Rectal smooth muscle tissue (tissue), 1 donor: ENCODE results near the gene ADAMTS4.

Source experiments
- H3K27ac ChIP-seq: one replicate; pipeline ENCODE4 v1.7.0; 2013; ENCODE audit warnings: low read depth, low read length, inconsistent platforms
- H3K27me3 ChIP-seq: one replicate; pipeline ENCODE4 v1.7.0; 2013; ENCODE audit warnings: low read length; ENCODE audit not compliant: control insufficient read depth, insufficient read depth
- H3K36me3 ChIP-seq: one replicate; pipeline ENCODE4 v1.7.0; 2013; ENCODE audit warnings: low read length; ENCODE audit not compliant: control insufficient read depth, insufficient read depth
- H3K4me1 ChIP-seq: one replicate; pipeline ENCODE4 v1.7.0; 2013; ENCODE audit warnings: low read length; ENCODE audit not compliant: control insufficient read depth, insufficient read depth
- H3K4me3 ChIP-seq: one replicate; pipeline ENCODE4 v1.7.0; 2013; ENCODE audit warnings: low read length
- H3K9ac ChIP-seq: one replicate; pipeline ENCODE4 v1.7.0; 2013; ENCODE audit warnings: low read length

The ADAMTS4 gene

DNA sequence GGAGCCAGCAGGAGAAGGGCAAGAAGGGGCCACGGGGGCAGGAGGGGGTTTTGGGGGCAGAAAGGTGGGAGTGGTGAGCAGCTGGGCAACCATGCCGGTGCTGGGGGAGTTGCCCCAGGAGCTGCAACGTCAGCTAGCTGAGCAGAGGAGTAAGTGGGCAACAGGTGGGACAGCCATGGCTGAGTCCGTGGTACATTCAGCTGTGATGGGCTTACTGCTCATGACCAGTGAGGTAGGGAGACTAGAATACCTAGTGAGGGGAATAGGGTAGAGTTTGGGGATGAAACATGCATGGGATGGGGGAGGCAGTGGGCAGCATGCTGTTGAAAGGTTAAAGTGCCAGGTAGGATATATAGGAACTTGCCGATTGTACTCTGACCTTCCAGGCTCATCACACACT is 37.2 kb downstream of the ADAMTS4 start:
- peaks cover 6% of the 10 kb centered on the region for H3K36me3 ChIP-seq
- no peak overlapping the region for H3K27ac ChIP-seq

DNA sequence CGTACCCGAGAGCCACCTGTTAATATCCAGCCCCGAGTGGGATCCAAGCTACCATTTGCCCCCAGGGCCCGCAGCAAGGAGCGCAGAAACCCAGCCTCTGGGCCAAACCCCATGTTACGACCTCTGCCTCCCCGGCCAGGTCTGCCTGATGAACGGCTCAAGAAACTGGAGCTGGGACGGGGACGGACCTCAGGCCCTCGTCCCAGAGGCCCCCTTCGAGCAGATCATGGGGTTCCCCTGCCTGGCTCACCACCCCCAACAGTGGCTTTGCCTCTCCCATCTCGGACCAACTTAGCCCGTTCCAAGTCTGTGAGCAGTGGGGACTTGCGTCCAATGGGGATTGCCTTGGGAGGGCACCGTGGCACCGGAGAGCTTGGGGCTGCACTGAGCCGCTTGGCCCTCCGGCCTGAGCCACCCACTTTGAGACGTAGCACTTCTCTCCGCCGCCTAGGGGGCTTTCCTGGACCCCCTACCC is 38.1 kb downstream of the ADAMTS4 start:
- peaks cover 6% of the 10 kb centered on the region for H3K36me3 ChIP-seq
- H3K9ac ChIP-seq = no peak overlapping the region
- no peak overlapping the region for H3K27ac ChIP-seq

More for the DNA sequence above, 37.2 kb downstream of the ADAMTS4 start:
- Histone ChIP-seq H3K4me3 (no peak overlapping the region), H3K4me1 (peaks cover 10% of the 10 kb centered on the region), H3K9ac (no peak overlapping the region), H3K27me3 (no peaks in the 10 kb centered on the region)

DNA sequence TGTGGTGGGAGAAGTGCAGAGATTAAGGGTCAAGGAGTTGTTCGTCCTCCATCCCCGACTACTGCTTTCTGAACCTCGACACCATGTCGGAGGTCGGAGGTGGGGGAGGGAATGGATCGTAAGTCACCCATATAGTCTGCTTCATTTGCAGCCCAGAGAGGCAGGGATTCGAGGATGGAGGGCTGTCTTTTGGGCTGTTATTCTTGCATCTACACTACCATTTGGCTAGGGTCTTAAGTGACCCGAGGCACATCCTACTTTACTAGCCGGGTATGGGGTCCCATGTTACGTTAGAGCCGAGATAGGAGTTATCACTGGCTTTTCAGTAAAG is 39.0 kb downstream of the ADAMTS4 start:
- Histone ChIP-seq H3K27me3 (no peaks in the 10 kb centered on the region), H3K9ac (peak overlapping the region; percentile 85), H3K4me3 (peak overlapping the region; percentile 92), H3K27ac (peak overlapping the region; percentile 85), H3K4me1 (peaks cover 10% of the 10 kb centered on the region), H3K36me3 (peaks cover 6% of the 10 kb centered on the region)

More for the DNA sequence above, 38.1 kb downstream of the ADAMTS4 start:
- H3K4me1 ChIP-seq = peaks cover 10% of the 10 kb centered on the region
- no peak overlapping the region for H3K4me3 ChIP-seq
- H3K27me3 ChIP-seq = no peaks in the 10 kb centered on the region

DNA sequence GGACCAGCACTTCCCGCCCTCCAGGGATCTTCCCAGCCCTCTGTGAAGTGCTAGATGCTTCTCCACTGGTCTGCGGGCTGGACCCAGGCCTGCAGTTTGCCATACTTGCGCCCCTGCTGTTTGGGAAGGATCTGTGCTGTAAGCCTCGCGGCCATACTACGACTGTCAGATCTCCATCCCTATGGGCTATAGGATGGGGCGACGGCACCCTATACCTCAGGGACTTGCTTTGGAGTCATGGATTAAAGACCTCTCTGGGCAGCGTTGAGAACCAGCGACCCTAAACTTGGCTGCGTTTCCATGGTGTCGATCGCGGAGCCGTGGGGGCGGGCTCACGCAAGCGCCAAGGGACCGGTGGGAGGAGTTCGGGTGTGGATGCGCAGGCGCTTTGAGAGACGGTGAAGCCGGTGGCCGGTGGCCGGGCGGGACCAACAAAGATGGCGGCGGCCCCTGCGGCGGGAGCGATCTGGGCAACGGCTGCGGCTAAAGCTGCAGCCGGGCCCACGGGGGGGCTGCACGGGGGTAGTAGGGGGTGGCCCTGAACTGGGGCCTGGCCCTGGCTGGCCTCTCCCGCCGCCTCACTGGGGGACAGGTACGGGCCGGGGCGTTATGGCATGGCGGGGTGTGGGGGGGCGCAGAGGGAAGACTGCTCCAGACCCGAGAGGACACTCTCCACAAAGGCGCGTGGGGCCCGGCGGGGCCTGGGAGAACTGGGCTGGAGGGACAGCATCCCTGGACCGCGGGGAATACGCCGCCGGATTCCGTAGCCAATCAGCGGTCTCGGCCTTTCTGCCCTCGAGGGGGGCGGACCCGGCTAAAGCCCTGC is 39.6 kb downstream of the ADAMTS4 start, which contains the start of gene USP21:
USP21 (plus strand) TSS at position 414 of the 826 bp plus-strand sequence. CDS start 1,141 bp downstream, outside the sequence.
- Histone ChIP-seq H3K4me3 (peak within 1 kb of the TSS; percentile 92), H3K27me3 (no peaks in the 10 kb centered on the region), H3K9ac (peak within 1 kb of the TSS; percentile 85), H3K4me1 (peaks cover 10% of the 10 kb centered on the region), H3K27ac (peak within 1 kb of the TSS; percentile 85), H3K36me3 (peaks cover 6% of the 10 kb centered on the region)

DNA sequence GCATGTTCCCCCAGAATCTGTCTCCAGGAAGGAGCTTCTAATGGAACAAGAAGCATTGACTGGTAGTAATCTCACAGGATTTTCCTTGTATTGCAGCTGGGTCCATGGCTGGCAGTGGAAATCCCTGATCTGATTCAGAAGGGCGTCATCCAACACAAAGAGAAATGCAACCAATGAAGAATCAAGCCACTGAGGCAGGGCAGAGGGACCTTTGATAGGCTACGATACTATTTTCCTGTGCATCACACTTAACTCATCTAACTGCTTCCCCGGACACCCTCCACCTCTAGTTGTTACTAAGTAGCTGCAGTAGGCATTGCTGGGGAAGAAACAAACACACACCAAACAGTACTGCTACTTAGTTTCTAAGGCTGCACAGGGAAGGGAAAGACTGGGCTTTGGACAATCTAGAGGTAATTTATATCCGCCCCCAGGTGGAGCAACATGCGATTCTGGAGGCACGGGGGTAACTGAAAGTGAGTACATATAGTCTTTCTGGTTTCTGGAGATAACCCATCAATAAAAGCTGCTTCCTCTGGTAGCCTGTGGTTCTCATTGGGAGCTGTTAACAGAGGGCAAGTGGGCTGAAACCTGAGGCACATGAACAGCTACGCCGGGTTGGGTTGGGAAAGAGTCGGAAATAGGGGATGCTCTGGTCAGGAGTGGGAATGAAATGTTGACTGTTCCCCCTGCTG is 40.4 kb downstream of the ADAMTS4 start:
- peaks cover 6% of the 10 kb centered on the region for H3K36me3 ChIP-seq
- H3K4me1 ChIP-seq = peaks cover 10% of the 10 kb centered on the region
- H3K4me3 ChIP-seq = peak overlapping the region; percentile 92
- peak overlapping the region; percentile 61 for H3K9ac ChIP-seq
- no peaks in the 10 kb centered on the region for H3K27me3 ChIP-seq
- H3K27ac ChIP-seq = peak overlapping the region; percentile 85

DNA sequence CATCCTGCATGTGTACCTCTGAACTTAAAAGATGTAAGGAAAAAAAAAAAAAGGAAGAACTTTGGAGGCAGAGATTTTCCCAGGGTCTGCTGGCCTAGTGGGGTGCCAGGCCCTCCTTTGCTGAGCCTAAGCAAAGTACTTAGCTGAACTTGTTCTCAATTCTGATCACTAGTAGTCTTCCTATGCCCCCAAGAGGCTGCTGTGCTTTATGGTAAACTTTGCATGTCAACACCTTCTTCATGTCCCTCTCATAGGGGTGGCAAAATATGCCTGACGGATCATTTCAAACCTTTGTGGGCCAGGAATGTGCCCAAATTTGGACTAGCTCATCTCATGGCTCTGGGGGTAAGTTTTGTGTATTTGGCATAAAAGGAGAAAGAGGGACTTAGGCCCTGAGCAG is 41.0 kb downstream of the ADAMTS4 start:
- H3K36me3 ChIP-seq = peaks cover 5% of the 10 kb centered on the region
- no peak overlapping the region for H3K9ac ChIP-seq
- no peak overlapping the region for H3K27ac ChIP-seq
- H3K4me3 ChIP-seq = no peak overlapping the region
- peaks cover 10% of the 10 kb centered on the region for H3K4me1 ChIP-seq
- H3K27me3 ChIP-seq = no peaks in the 10 kb centered on the region

DNA sequence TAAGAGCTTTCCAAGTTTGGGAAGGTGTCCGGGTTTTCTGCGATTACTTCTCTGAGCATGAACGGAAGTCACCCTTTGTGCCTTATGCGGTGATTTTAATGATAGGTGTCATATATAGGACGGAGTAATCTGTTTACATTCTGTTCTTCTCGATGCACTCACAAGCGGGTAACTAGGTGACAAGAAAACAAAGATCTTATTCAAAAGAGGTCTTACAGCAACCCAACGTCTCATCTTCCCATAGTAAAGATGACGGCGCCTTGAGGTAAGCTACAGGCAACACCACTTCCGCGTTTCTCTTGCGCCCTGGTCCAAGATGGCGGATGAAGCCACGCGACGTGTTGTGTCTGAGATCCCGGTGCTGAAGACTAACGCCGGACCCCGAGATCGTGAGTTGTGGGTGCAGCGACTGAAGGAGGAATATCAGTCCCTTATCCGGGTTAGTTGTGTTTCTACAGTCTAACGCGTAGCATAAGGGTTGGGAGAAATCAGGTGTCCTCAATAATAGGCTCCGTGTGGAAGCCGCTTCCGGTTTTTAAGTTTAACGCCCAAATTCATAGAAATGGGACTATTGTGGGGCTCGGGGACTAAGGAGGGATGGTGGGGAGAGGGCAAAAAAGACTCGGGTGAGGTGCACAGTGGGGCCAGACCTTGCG is 45.0 kb downstream of the ADAMTS4 start, which contains the start of gene UFC1:
UFC1 (plus strand) TSS at position 297 of the 656 bp plus-strand sequence; CDS start at position 317, 20 bp downstream.
- peaks cover 2% of the 10 kb centered on the region for H3K4me1 ChIP-seq
- no peaks in the 10 kb centered on the region for H3K36me3 ChIP-seq
- H3K4me3 ChIP-seq = peak within 1 kb of the TSS; percentile 93
- H3K27ac ChIP-seq = peak within 1 kb of the TSS; percentile 94
- H3K9ac ChIP-seq = peak within 1 kb of the TSS; percentile 87
- H3K27me3 ChIP-seq = no peaks in the 10 kb centered on the region

DNA sequence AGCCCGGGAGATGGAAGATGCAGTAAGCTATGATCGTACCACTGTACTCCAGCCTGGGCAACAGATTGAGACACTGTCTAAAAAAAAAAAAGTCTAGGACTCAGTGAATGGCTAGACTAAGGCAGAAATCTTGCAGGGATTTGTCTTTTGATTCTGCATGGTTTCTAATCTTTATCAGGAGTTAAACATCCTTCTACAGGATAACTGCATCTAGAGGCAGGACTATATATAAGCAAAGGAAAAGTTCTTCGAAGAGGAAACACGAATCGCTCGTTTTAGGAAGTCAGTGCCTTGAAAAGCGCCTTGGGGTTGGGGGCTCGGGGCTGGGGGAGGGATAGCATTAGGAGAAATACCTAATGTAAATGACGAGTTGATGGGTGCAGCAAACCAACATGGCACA is 45.7 kb downstream of the ADAMTS4 start:
- H3K27me3 ChIP-seq = no peaks in the 10 kb centered on the region
- H3K36me3 ChIP-seq = no peaks in the 10 kb centered on the region
- H3K27ac ChIP-seq = peak overlapping the region; percentile 9
- H3K9ac ChIP-seq = no peak overlapping the region
- H3K4me3 ChIP-seq = peak overlapping the region; percentile 93
- no peaks in the 10 kb centered on the region for H3K4me1 ChIP-seq

DNA sequence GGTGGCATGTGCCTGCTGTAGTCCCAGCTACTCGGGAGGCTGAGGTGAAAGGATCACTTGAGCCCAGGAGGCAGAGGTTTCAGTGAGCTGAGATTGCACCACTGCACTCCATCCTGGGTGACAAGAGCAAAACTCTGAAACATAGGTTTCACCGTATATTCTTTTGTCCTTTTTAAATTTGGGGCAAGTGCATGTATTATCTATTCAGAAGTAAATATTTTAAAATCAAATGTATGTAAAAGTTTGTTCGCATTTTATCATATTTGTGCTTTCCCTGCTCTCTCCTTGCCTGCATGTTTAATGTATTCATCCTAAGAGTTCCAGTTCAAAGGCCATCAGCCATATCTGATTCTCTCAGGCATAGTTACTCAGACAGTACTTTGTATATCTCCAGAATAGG is 53.0 kb downstream of the ADAMTS4 start:
- no peaks in the 10 kb centered on the region for H3K36me3 ChIP-seq
- no peaks in the 10 kb centered on the region for H3K4me1 ChIP-seq
- no peak overlapping the region for H3K27ac ChIP-seq
- H3K4me3 ChIP-seq = no peak overlapping the region
- H3K9ac ChIP-seq = no peak overlapping the region
- H3K27me3 ChIP-seq = no peaks in the 10 kb centered on the region

DNA sequence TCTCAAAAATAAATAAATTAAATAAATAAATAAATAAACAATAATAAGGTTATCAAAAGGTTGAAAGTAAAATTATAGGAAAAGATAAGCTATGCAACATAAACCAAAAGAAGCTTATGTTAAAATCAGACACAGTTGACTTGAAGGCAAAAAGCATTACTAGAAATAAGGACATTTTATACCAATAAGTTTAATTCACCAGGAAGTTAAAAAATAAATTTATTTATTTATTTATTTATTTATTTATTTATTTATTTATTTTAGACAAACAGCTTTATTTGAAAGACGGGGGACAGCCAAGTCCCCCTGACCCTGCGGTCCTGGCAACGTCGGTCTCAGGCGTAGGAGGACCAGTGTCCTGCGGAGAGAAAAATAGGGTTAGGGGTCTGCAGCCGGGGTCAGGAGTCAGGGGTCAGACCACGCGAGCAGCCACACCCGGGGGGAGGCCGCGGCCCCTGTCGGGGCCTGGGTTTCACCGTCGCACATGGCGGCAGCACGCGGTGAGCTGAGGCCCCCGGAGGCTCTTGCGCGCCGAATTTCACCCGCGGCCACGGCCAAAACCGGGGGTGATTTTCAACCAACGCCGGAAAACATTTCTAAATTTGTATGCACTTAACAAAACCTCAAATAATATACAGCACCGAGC is 58.0 kb downstream of the ADAMTS4 start:
- no peaks in the 10 kb centered on the region for H3K4me1 ChIP-seq
- no peaks in the 10 kb centered on the region for H3K36me3 ChIP-seq
- no peak overlapping the region for H3K4me3 ChIP-seq
- H3K27ac ChIP-seq = no peak overlapping the region
- no peak overlapping the region for H3K9ac ChIP-seq
- no peaks in the 10 kb centered on the region for H3K27me3 ChIP-seq

DNA sequence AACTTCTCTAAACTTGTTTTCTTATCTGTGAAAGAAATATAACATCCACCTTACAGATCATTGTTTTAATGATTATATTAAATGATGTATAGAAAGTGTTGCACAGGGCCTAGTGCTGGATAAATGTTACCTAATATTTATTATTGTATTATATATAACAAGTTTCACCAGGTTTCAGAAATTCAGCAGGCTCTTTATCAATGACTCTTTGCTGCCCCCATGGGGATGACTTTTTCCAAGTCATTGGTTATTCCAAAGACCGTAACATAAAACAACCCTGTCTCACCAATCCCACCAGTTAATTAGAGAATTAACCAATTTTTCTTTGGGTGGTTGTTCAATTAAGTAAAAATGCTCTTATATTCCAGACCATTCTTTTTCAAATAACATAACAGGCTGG is 59.1 kb downstream of the ADAMTS4 start:
- Histone ChIP-seq H3K36me3 (no peaks in the 10 kb centered on the region), H3K4me3 (no peak overlapping the region), H3K4me1 (no peaks in the 10 kb centered on the region), H3K9ac (no peak overlapping the region), H3K27me3 (no peaks in the 10 kb centered on the region), H3K27ac (no peak overlapping the region)

DNA sequence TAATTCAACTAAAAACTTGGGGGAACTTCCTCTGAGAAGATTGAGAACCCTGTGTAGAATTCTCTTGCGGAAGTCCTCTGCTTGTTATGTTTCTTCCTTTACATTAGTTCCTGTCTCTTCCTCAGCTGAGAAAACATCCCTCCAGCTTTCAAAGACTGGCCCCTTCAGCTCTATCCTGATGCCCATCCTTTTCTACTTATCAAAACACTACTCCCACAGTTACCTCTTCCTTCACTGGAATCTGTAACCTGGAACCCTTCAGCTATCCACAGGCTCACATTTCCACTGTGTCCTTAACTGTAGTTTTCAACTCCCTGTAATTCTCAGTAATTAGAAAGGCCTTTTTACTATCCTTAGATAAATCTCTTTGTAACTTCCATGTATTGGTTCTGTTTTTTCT is 60.4 kb downstream of the ADAMTS4 start:
- Histone ChIP-seq H3K4me1 (peaks cover 3% of the 10 kb centered on the region), H3K4me3 (no peak overlapping the region), H3K9ac (no peak overlapping the region), H3K27me3 (no peaks in the 10 kb centered on the region), H3K27ac (no peak overlapping the region), H3K36me3 (no peaks in the 10 kb centered on the region)
